T-cell (primary cell): ENCODE results near the gene CD3G. TPM values are rescaled to one million over a fixed set of nuclear protein-coding genes. Genes with fewer than 3 reads are reported as not detected.

ENCODE experiments used
- ATAC-seq, 4 experiments: fragments of 200-7000 bp in 3 of 4; fragments of 150-1000 bp in 1 of 4; cut with Tn5 transposase; replicated peaks in 1 of 4; 1 replicate in 3 of 4; 2 replicates in 1 of 4; pipeline ENCODE4 v1.10.0; 2021; ENCODE audit warnings: moderate library complexity in 3 of 4, mild to moderate bottlenecking in 2 of 4, moderate number of reproducible peaks in 1 of 4
- CTCF ChIA-PET, 2 donors: fragments of 300-600 bp; sonication (Branson Sonifier 250); formaldehyde crosslinking; loops; one replicate each; lab custom pipeline; 2022; ENCODE audit warnings: antibody characterized with exemption in 2 of 2; lab: Charles Lee
- POLR2A ChIA-PET, 2 donors: fragments of 300-600 bp; sonication (Branson Sonifier 250); formaldehyde crosslinking; loops; one replicate each; lab custom pipeline; 2022; ENCODE audit warnings: antibody characterized with exemption in 2 of 2; lab: Charles Lee
- DNase-seq, 35 experiments: peaks; one replicate each; pipeline versions ENCODE4 v3.0.0 to v3.0.0-alpha.2; 2013 to 2023
- H3K27ac ChIP-seq: one replicate; pipeline ENCODE4 v1.5.1; 2013; ENCODE audit warnings: low read length
- H3K27me3 ChIP-seq, 2 experiments: replicated peaks in 1 of 2; 1 replicate in 1 of 2; 2 replicates in 1 of 2; pipeline versions ENCODE4 v1.6.1 to v1.7.0; 2013; ENCODE audit warnings: low read length in 1 of 2, mixed read lengths in 1 of 2; ENCODE audit not compliant: control insufficient read depth in 2 of 2, insufficient read depth in 2 of 2; ENCODE audit errors: extremely low read depth in 1 of 2
- H3K36me3 ChIP-seq, 2 donors: 1 replicate in 1 of 2; 2 replicates in 1 of 2; pipeline versions ENCODE4 v1.6.1 to v1.7.0; 2013; ENCODE audit warnings: low read length in 1 of 2; ENCODE audit not compliant: control insufficient read depth in 2 of 2, insufficient read depth in 1 of 2; ENCODE audit errors: extremely low read depth in 1 of 2
- H3K4me1 ChIP-seq, 2 experiments: 1 replicate in 1 of 2; 2 replicates in 1 of 2; pipeline versions ENCODE4 v1.6.1 to v1.7.0; 2013; ENCODE audit warnings: low read length in 2 of 2, mixed read lengths in 1 of 2; ENCODE audit not compliant: insufficient read depth in 2 of 2, control insufficient read depth in 1 of 2; ENCODE audit errors: extremely low read depth in 1 of 2
- H3K4me3 ChIP-seq, 2 donors: 1 replicate in 1 of 2; 2 replicates in 1 of 2; pipeline versions ENCODE4 v1.5.1 to v1.7.0; 2013; ENCODE audit warnings: mild to moderate bottlenecking in 2 of 2, low read length in 1 of 2, moderate library complexity in 1 of 2; ENCODE audit not compliant: control insufficient read depth in 1 of 2; ENCODE audit errors: extremely low read depth in 1 of 2
- H3K9me3 ChIP-seq: 2 replicates; pipeline ENCODE4 v1.7.0; 2013
- H3K27ac Mint-ChIP-seq, 2 donors: one replicate each; pipeline ENCODE4 v1.8.0; 2020 to 2021; ENCODE audit warnings: mild to moderate bottlenecking in 2 of 2, mixed read lengths in 2 of 2
- H3K27me3 Mint-ChIP-seq, 2 donors: one replicate each; pipeline ENCODE4 v1.8.0; 2021 to 2022; ENCODE audit warnings: mixed read lengths in 2 of 2
- H3K36me3 Mint-ChIP-seq: one replicate; pipeline ENCODE4 v1.8.0; 2021; ENCODE audit warnings: mixed read lengths
- H3K4me1 Mint-ChIP-seq, 3 donors: one replicate each; pipeline ENCODE4 v1.8.0; 2020 to 2022; ENCODE audit warnings: mixed read lengths in 3 of 3, mild to moderate bottlenecking in 1 of 3
- H3K4me3 Mint-ChIP-seq, 3 donors: one replicate each; pipeline ENCODE4 v1.8.0; 2020 to 2022; ENCODE audit warnings: mild to moderate bottlenecking in 3 of 3, mixed read lengths in 3 of 3, moderate library complexity in 3 of 3
- H3K9me3 Mint-ChIP-seq, 3 donors: one replicate each; pipeline ENCODE4 v1.8.0; 2020 to 2022; ENCODE audit warnings: mixed read lengths in 3 of 3
- WGBS: methylation state at CpG from one replicate; pipeline ENCODE4 v1.1.5; 2013; ENCODE audit warnings: missing lambda C conversion rate; ENCODE audit not compliant: insufficient coverage; 5-methylcytosine and 5-hydroxymethylcytosine counted together
- total RNA-seq, 35 experiments: library from RNA in 6 of 35; stranded (reverse) in 6 of 35; fragments of 120-200 nt in 1 of 35; gene quantifications; one replicate each; pipeline versions ENCODE4 v1.2.1 to v1.2.4 and lab custom pipeline; 2013 to 2026

CD3G gene
- total RNA-seq, 5 donors from 2014 or later (not counting 1 experiment from before 2014, with no cell fraction given), result 170 to 215 (median 189) TPM

GRCh38 chr11:118318581-118319336 lies 25.4 kb upstream of the CD3G start:
- peak overlapping the region; percentile 95 to 99 for H3K27ac Mint-ChIP-seq
- DNase-seq, result no peak
- Histone ChIP-seq H3K9me3 (no peaks in the 10 kb centered on the region), H3K4me1 (peaks cover 55 to 90% of the 10 kb centered on the region in 2 experiments), H3K4me3 (no peak overlapping the region), H3K36me3 (peaks cover 7 to 24% of the 10 kb centered on the region in 2 donors), H3K27me3 (no peaks in the 10 kb centered on the region), H3K27ac (peak overlapping the region; percentile 39)
- CTCF ChIA-PET, result interaction anchor here (0.6 to 0.9 kb wide), 6 partner anchors 14 to 908 kb away, joined by 3 to 13 read pairs (median 3); partner anchors contain the start of gene CD3E (in 1 of the 2)
- POLR2A ChIA-PET, result interaction anchor here (0.6 to 0.8 kb wide), 3 partner anchors 14 to 105 kb away, joined by 3 to 10 read pairs (median 4); partner anchors contain the start of gene CD3D (in 1 of the 2)
- ATAC-seq, result no peak
- WGBS, result 79% methylated on average over 8 of the region's 11 CpGs
- H3K36me3 Mint-ChIP-seq, result peaks cover 39% of the 10 kb centered on the region
- peaks cover 0 to 11% (median 0%) of the 10 kb centered on the region in 3 donors for H3K9me3 Mint-ChIP-seq
- H3K27me3 Mint-ChIP-seq, result no peaks in the 10 kb centered on the region
- H3K4me3 Mint-ChIP-seq, result peak overlapping the region in 1 of 3 donors; percentile 73
- H3K4me1 Mint-ChIP-seq, result peaks cover 87 to 91% (median 89%) of the 10 kb centered on the region in 3 donors

DNA sequence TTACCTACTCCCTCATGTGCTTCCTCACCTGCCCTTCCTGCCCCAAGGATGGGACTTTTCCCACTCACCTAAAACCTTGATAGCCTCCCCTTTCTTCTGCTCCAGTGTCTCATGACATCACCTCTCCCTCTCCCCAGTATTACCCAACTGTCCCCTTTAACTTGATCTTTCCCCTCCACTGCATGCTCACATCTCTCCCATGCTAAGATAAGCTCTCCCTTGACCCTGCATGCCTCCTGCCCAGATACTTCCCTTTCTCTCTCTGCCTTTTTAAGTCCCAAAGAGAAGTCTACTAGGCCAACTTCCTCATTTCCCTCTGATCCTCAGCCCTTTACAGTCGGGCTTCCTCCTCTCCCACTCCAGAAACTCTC lies 24.8 kb upstream of the CD3G start:
- peaks cover 82 to 91% (median 87%) of the 10 kb centered on the region in 3 donors for H3K4me1 Mint-ChIP-seq
- H3K27me3 Mint-ChIP-seq, result no peaks in the 10 kb centered on the region
- POLR2A ChIA-PET, result no interaction called here
- peaks cover 4 to 18% of the 10 kb centered on the region in 2 donors for H3K36me3 ChIP-seq
- H3K27ac Mint-ChIP-seq, result peak overlapping the region; percentile 95 to 99
- CTCF ChIA-PET, result no interaction called here
- no peak for DNase-seq
- no peak for ATAC-seq
- no peak overlapping the region for H3K4me3 ChIP-seq
- H3K36me3 Mint-ChIP-seq, result peaks cover 38% of the 10 kb centered on the region
- WGBS, result no CpG with 5 or more reads among the region's 1 CpG
- H3K4me3 Mint-ChIP-seq, result peak overlapping the region in 2 of 3 donors; percentile 1 to 73
- H3K27ac ChIP-seq, result peak overlapping the region; percentile 39
- H3K4me1 ChIP-seq, result peaks cover 50 to 85% of the 10 kb centered on the region in 2 experiments
- no peaks in the 10 kb centered on the region for H3K9me3 ChIP-seq
- peaks cover 0 to 11% (median 0%) of the 10 kb centered on the region in 3 donors for H3K9me3 Mint-ChIP-seq
- no peaks in the 10 kb centered on the region for H3K27me3 ChIP-seq

DNA sequence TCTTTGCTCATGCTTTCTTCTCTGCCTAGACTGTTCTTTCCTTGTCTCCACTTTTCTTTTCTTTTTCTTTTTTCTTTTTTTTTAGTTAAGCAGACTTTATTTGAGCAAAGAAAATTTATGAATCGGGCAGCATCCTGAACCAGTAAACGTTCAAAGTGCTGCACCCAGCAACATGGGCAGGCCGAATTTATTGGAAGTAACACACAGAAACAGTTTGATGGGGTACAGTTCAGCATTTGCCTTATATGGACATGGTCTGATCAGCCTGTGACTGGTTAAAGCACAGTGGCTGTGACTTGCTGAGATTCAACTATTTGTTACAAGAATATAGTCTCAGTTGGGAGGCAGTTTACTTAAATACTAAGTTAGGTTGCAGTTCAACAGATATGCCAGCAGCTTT lies 23.6 kb upstream of the CD3G start:
- no peak overlapping the region for H3K27ac ChIP-seq
- peaks cover 0 to 9% of the 10 kb centered on the region in 2 donors for H3K36me3 ChIP-seq
- Mint-ChIP-seq H3K27ac (peak overlapping the region; percentile 95 to 99), H3K9me3 (peaks cover 0 to 11% (median 0%) of the 10 kb centered on the region in 3 donors), H3K27me3 (no peaks in the 10 kb centered on the region), H3K4me1 (peaks cover 71 to 82% (median 82%) of the 10 kb centered on the region in 3 donors), H3K4me3 (peak overlapping the region in 1 of 3 donors; percentile 73), H3K36me3 (peaks cover 40% of the 10 kb centered on the region)
- ChIA-PET POLR2A (no interaction called here), CTCF (no interaction called here)
- DNase-seq, result no peak
- 72% methylated on average over 2 of the region's 3 CpGs for WGBS
- no peak overlapping the region for H3K4me3 ChIP-seq
- H3K4me1 ChIP-seq, result peaks cover 40 to 73% of the 10 kb centered on the region in 2 experiments
- no peaks in the 10 kb centered on the region for H3K27me3 ChIP-seq
- ATAC-seq, result no peak
- H3K9me3 ChIP-seq, result no peaks in the 10 kb centered on the region

GRCh38 chr11:118321386-118322082 lies 22.6 kb upstream of the CD3G start:
- Mint-ChIP-seq H3K27ac (peak overlapping the region; percentile 86 to 88), H3K4me1 (peaks cover 61 to 80% (median 74%) of the 10 kb centered on the region in 3 donors), H3K9me3 (peaks cover 0 to 11% (median 0%) of the 10 kb centered on the region in 3 donors), H3K27me3 (no peaks in the 10 kb centered on the region), H3K36me3 (peaks cover 42% of the 10 kb centered on the region), H3K4me3 (peak overlapping the region in 1 of 3 donors; percentile 51)
- Histone ChIP-seq H3K4me3 (no peak overlapping the region), H3K36me3 (peaks cover 0 to 6% of the 10 kb centered on the region in 2 donors), H3K27me3 (no peaks in the 10 kb centered on the region), H3K4me1 (peaks cover 32 to 63% of the 10 kb centered on the region in 2 experiments), H3K9me3 (no peaks in the 10 kb centered on the region), H3K27ac (no peak overlapping the region)
- no peak for ATAC-seq
- POLR2A ChIA-PET, result no interaction called here
- no CpG with 5 or more reads among the region's 5 CpGs for WGBS
- no peak for DNase-seq
- CTCF ChIA-PET, result no interaction called here

DNA sequence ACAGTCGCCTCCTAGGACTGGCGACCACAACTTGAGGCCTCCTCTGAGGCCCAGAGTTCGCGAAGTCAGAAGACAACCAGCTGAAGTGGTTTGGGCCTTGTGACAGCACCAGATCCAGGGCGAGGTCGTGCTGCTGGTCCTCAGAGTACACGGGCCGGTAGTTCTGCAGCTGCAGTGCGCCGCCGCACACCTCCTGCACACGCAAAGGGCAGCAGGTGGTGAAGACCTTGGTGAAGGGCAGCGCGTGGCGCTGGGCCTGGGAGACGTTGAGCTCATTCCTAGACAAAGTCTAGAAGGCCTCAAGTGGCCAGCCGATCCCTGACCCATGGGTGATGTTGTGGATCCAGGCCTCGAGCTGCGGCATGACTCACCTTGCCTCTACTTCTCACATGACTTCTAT lies 21.4 kb upstream of the CD3G start:
- DNase-seq (no peak), ATAC-seq (no peak)
- H3K4me1 ChIP-seq, result peaks cover 24 to 51% of the 10 kb centered on the region in 2 experiments
- Mint-ChIP-seq H3K9me3 (peaks cover 0 to 11% (median 0%) of the 10 kb centered on the region in 3 donors), H3K36me3 (peaks cover 38% of the 10 kb centered on the region), H3K4me3 (no peak overlapping the region), H3K27me3 (no peaks in the 10 kb centered on the region), H3K4me1 (peaks cover 52 to 74% (median 66%) of the 10 kb centered on the region in 3 donors), H3K27ac (no peak overlapping the region)
- no peak overlapping the region for H3K4me3 ChIP-seq
- peaks cover 0 to 6% of the 10 kb centered on the region in 2 donors for H3K36me3 ChIP-seq
- POLR2A ChIA-PET, result no interaction called here
- H3K27me3 ChIP-seq, result no peaks in the 10 kb centered on the region
- CTCF ChIA-PET, result interaction anchor here in 1 of 2 donors (0.6 kb wide), 1 partner anchor 30 kb away, joined by 3 read pairs; no protein-coding TSS in a partner anchor
- no peak overlapping the region for H3K27ac ChIP-seq
- no peaks in the 10 kb centered on the region for H3K9me3 ChIP-seq
- WGBS, result 98% methylated on average over 12 of the region's 19 CpGs

DNA sequence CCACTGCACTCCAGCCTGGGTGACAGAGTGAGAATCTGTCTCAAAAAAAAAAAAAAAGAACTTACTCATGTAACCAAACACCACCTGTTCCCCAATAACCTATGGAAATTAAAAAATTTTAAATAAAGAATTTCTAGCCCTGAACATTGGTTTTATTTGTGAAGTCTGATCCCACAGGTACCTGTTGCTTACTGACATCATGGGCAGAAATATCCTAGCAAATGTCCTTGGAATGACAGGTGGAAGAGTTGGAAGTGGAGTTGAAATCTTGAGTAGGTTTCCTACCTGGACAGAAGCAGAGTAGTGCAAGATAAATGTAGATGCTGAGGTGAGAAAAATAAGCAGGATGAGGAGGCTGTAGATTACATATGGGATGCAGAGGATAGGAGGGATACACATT lies 18.9 kb upstream of the CD3G start:
- ChIA-PET POLR2A (no interaction called here), CTCF (interaction anchor here (0.6 kb wide), 2 partner anchors 143 to 282 kb away, joined by 3 to 4 read pairs; no protein-coding TSS in a partner anchor)
- H3K36me3 Mint-ChIP-seq, result peaks cover 42% of the 10 kb centered on the region
- peaks cover 0 to 2% (median 0%) of the 10 kb centered on the region in 3 donors for H3K9me3 Mint-ChIP-seq
- DNase-seq (no peak), ATAC-seq (no peak)
- H3K4me3 Mint-ChIP-seq, result no peak overlapping the region
- H3K4me1 ChIP-seq, result peaks cover 6 to 28% of the 10 kb centered on the region in 2 experiments
- H3K27ac ChIP-seq, result no peak overlapping the region
- H3K27me3 ChIP-seq, result no peaks in the 10 kb centered on the region
- H3K4me3 ChIP-seq, result no peak overlapping the region
- peaks cover 0 to 6% of the 10 kb centered on the region in 2 donors for H3K36me3 ChIP-seq
- no peaks in the 10 kb centered on the region for H3K27me3 Mint-ChIP-seq
- H3K4me1 Mint-ChIP-seq, result peaks cover 35 to 60% (median 54%) of the 10 kb centered on the region in 3 donors
- H3K9me3 ChIP-seq, result no peaks in the 10 kb centered on the region
- H3K27ac Mint-ChIP-seq, result no peak overlapping the region
